ENCODE results near the gene TRANK1. TPM values are rescaled to one million over a fixed set of nuclear protein-coding genes. Genes with fewer than 3 reads are reported as not detected.
A peak's percentile ranks its signal among the peaks of the same experiment; 100 is the strongest.

The TRANK1 gene
- total RNA-seq, 2 experiments from 2014 or later = 39.2 to 44.8 TPM

DNA sequence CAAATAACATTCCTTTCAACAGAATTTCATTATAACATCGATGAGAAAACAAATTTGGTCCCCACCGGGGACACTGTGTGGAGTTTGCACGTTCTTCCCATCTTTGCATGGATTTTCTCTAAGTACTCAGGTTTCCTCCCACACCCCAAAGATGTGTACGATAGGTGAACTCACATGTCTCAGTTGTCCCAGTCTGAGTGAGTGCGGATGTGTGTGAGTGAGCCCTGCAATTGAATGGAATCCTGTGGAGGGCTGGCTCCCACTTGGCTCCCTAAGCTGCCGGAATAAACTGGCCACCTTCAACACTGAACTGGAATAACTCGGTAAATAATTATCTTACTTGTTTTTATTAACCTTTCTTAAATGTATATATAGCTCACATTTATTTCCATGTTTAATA is 77.0 kb downstream of the TRANK1 start:
- H3K4me1 ChIP-seq (ENCODE audit: insufficient read depth, low read length) = peaks cover 18% of the 10 kb centered on the region
- peaks cover 43% of the 10 kb centered on the region for H3K36me3 ChIP-seq (ENCODE audit: insufficient read depth, low read length)
- no peaks in the 10 kb centered on the region for H3K27me3 ChIP-seq (ENCODE audit: control insufficient read depth in 1 of 2, insufficient read depth in 2 of 2, low read length in 2 of 2)
- no peaks in the 10 kb centered on the region for H3K9me3 Mint-ChIP-seq
- no peak for DNase-seq
- H3K4me3 Mint-ChIP-seq = no peak overlapping the region
- intact Hi-C loops (cut with DNase I, micrococcal nuclease) = loop anchor here (2.0 to 10.0 kb wide), 6 partner anchors 34 to 903 kb away; no protein-coding TSS in a partner anchor
- H3K36me3 Mint-ChIP-seq (ENCODE audit: low read depth) = peaks cover 72% of the 10 kb centered on the region
- no peaks in the 10 kb centered on the region for H3K27me3 Mint-ChIP-seq
- no peaks in the 10 kb centered on the region for H3K9me3 ChIP-seq (ENCODE audit: control insufficient read depth in 1 of 2, insufficient read depth in 1 of 2, low read length in 2 of 2)
- ChIA-PET CTCF (interaction anchor here (2.2 to 3.7 kb wide), 3 partner anchors 87 to 126 kb away, joined by 10 to 23 read pairs (median 12); partner anchors contain the start of genes EPM2AIP1 and MLH1), POLR2A (interaction anchor here (2.7 kb wide), 1 partner anchor 76 kb away, joined by 8 read pairs; the partner anchor contains the start of gene TRANK1)
- ATAC-seq (ENCODE audit: poor library complexity) = no peak
- no peak overlapping the region for H3K27ac Mint-ChIP-seq
- no peak for TF ChIP-seq CTCF (IDR thresholded peaks at IDR 0.05)
- no peak overlapping the region for H3K27ac ChIP-seq (ENCODE audit: low read depth in 1 of 2, low read length in 2 of 2)
- H3K4me3 ChIP-seq (ENCODE audit: low read length) = no peak overlapping the region
- H3K4me1 Mint-ChIP-seq (ENCODE audit: low read depth) = peaks cover 50% of the 10 kb centered on the region

DNA sequence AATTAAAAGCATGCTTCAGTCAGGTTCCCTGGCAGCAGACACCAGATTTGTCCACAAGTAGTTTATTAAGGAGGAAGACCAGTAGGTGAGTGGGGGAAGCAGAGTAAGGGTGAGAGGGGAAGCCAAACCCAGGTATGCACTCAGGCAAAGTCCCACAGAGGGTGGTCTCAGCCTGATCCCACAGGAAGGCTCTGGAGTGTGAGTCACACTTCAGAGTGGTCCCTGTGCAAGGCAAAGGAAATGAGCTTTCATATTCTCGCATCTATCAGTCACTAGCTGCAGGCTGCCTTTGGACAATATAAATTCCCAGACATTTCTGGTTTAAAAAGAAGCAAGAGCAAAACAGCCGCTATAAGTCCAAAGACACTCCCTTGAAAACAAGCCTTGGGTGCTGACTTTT is 78.5 kb downstream of the TRANK1 start:
- peaks cover 18% of the 10 kb centered on the region for H3K4me1 ChIP-seq (ENCODE audit: insufficient read depth, low read length)
- DNase-seq = no peak
- no peak overlapping the region for H3K4me3 ChIP-seq (ENCODE audit: low read length)
- H3K4me1 Mint-ChIP-seq (ENCODE audit: low read depth) = peaks cover 47% of the 10 kb centered on the region
- no peak overlapping the region for H3K4me3 Mint-ChIP-seq
- no peak for TF ChIP-seq CTCF (IDR thresholded peaks at IDR 0.05)
- H3K27ac ChIP-seq (ENCODE audit: low read depth in 1 of 2, low read length in 2 of 2) = no peak overlapping the region
- intact Hi-C loops (cut with DNase I, micrococcal nuclease) = loop anchor here (5.0 to 10.0 kb wide), 3 partner anchors 36 to 902 kb away; no protein-coding TSS in a partner anchor
- H3K36me3 ChIP-seq (ENCODE audit: insufficient read depth, low read length) = peaks cover 44% of the 10 kb centered on the region
- ChIA-PET CTCF (interaction anchor here (3.1 to 3.7 kb wide), 2 partner anchors 89 to 93 kb away, joined by 10 to 23 read pairs; no protein-coding TSS in a partner anchor), POLR2A (no interaction called here)
- H3K27ac Mint-ChIP-seq = peak overlapping the region; percentile 20
- no peaks in the 10 kb centered on the region for H3K27me3 Mint-ChIP-seq
- H3K9me3 ChIP-seq (ENCODE audit: control insufficient read depth in 1 of 2, insufficient read depth in 1 of 2, low read length in 2 of 2) = no peaks in the 10 kb centered on the region
- H3K27me3 ChIP-seq (ENCODE audit: control insufficient read depth in 1 of 2, insufficient read depth in 2 of 2, low read length in 2 of 2) = no peaks in the 10 kb centered on the region
- peaks cover 70% of the 10 kb centered on the region for H3K36me3 Mint-ChIP-seq (ENCODE audit: low read depth)
- no peak for ATAC-seq (ENCODE audit: poor library complexity)
- H3K9me3 Mint-ChIP-seq = no peaks in the 10 kb centered on the region

GRCh38 chr3:36864180-36865053 is 80.4 kb downstream of the TRANK1 start:
- Histone ChIP-seq H3K27me3 (ENCODE audit: control insufficient read depth in 1 of 2, insufficient read depth in 2 of 2, low read length in 2 of 2) (no peaks in the 10 kb centered on the region), H3K27ac (ENCODE audit: low read depth in 1 of 2, low read length in 2 of 2) (no peak overlapping the region), H3K4me3 (ENCODE audit: low read length) (no peak overlapping the region), H3K9me3 (ENCODE audit: control insufficient read depth in 1 of 2, insufficient read depth in 1 of 2, low read length in 2 of 2) (no peaks in the 10 kb centered on the region), H3K4me1 (ENCODE audit: insufficient read depth, low read length) (peaks cover 18% of the 10 kb centered on the region), H3K36me3 (ENCODE audit: insufficient read depth, low read length) (peaks cover 52% of the 10 kb centered on the region)
- Mint-ChIP-seq H3K27ac (peak overlapping the region; percentile 76), H3K4me1 (ENCODE audit: low read depth) (peaks cover 53% of the 10 kb centered on the region), H3K4me3 (no peak overlapping the region), H3K36me3 (ENCODE audit: low read depth) (peaks cover 76% of the 10 kb centered on the region), H3K9me3 (no peaks in the 10 kb centered on the region), H3K27me3 (no peaks in the 10 kb centered on the region)
- DNase-seq = no peak
- TF ChIP-seq CTCF (IDR thresholded peaks at IDR 0.05) = no peak
- POLR2A ChIA-PET = interaction anchor here (0.8 to 1.3 kb wide), 2 partner anchors 12 to 44 kb away, joined by 3 read pairs; no protein-coding TSS in a partner anchor
- peak; percentile 45 for ATAC-seq (ENCODE audit: poor library complexity)
- CTCF ChIA-PET = interaction anchor here (1.2 kb wide), 2 partner anchors 9 to 94 kb away, joined by 3 to 6 read pairs; no protein-coding TSS in a partner anchor
- intact Hi-C loops (cut with DNase I, micrococcal nuclease) = loop anchor here (5.0 to 10.0 kb wide), 3 partner anchors 38 to 900 kb away; no protein-coding TSS in a partner anchor
